Stimulated activated CD4-positive, alpha-beta T cell treated with anti-CD3 and anti-CD28 coated beads, TNF-alpha, amount 100 ng/mL, for 4 hours (primary cell): ENCODE results near the gene CLCF1.

Source experiments
- DNase-seq, 3 experiments: peaks; one replicate each; pipeline ENCODE4 v3.0.0-alpha.2; 2020; ENCODE audit warnings: low read depth in 3 of 3

CLCF1 gene

DNA sequence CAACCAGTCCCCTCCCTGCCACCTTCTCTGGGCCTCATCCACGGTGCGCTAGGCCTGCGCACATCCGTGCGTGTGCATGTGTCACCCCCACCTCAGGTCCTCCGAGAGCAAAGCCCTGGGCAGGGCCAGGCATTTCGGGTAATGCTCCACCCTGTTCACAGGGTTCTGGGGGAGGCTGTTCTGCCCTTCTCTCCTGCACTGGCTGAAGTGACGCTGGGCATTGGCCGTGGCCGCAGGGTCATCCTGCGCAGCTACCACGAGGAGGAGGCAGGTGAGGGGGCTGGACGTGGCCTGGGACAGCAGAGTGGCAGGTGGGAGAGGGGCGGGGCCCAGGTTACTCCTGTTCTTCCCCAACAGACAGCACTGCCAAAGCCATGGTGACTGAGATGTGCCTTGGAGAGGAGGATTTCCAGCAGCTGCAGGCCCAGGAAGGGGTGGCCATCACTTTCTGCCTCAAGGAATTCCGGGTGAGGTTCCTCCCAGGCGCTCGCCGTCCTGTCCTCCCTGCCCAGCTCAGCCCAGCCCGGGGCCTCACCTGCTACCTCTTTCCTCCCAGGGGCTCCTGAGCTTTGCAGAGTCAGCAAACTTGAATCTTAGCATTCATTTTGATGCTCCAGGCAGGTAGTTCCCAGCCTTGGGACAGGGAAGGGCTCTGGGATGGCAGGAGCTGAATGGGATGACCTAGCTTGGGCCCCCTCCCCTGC lies 22.3 kb upstream of the CLCF1 start:
- no peak for DNase-seq

GRCh38 chr11:67393990-67394389 lies 20.6 kb upstream of the CLCF1 start:
- no peak for DNase-seq

GRCh38 chr11:67393437-67393836 lies 20.0 kb upstream of the CLCF1 start:
- no peak for DNase-seq

GRCh38 chr11:67392183-67392715 lies 18.9 kb upstream of the CLCF1 start:
- DNase-seq: no peak

GRCh38 chr11:67391304-67392182 lies 18.1 kb upstream of the CLCF1 start, which contains the start of gene RAD9A:
Gene RAD9A (plus strand): TSS chr11:67391986. CDS start chr11:67392045, 59 bp downstream.
- peak; percentile 84 to 90 (median 88) for DNase-seq

GRCh38 chr11:67390947-67391303 lies 17.5 kb upstream of the CLCF1 start:
- DNase-seq: no peak

- peak in 1 of 3 experiments; percentile 41 for DNase-seq
Observed at GRCh38 chr11:67389477-67389876, 16.1 kb upstream of the CLCF1 start.

- no peak for DNase-seq
Observed at GRCh38 chr11:67387518-67387917, 14.1 kb upstream of the CLCF1 start.

DNA sequence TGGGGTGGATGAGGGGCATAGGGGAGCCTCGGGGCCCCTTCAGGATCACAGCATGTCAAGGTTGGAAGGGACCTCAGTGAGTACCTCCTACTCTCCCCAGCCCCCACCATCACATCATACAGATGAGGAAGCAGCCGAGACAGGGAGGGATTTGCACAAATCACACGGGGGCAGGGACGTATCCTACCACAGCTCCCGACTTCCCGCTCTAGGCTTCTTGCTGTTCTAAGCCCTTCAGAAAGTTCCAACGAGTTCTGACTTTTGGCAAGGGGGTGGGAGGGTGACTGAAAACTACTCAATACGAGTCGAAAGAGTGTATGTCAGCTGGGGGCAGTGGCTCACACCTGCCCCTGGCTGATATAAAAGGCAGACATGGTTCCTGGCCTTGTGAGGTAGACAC lies 13.7 kb upstream of the CLCF1 start:
- DNase-seq: no peak

GRCh38 chr11:67384851-67385366 lies 11.5 kb upstream of the CLCF1 start:
- DNase-seq: no peak

DNA sequence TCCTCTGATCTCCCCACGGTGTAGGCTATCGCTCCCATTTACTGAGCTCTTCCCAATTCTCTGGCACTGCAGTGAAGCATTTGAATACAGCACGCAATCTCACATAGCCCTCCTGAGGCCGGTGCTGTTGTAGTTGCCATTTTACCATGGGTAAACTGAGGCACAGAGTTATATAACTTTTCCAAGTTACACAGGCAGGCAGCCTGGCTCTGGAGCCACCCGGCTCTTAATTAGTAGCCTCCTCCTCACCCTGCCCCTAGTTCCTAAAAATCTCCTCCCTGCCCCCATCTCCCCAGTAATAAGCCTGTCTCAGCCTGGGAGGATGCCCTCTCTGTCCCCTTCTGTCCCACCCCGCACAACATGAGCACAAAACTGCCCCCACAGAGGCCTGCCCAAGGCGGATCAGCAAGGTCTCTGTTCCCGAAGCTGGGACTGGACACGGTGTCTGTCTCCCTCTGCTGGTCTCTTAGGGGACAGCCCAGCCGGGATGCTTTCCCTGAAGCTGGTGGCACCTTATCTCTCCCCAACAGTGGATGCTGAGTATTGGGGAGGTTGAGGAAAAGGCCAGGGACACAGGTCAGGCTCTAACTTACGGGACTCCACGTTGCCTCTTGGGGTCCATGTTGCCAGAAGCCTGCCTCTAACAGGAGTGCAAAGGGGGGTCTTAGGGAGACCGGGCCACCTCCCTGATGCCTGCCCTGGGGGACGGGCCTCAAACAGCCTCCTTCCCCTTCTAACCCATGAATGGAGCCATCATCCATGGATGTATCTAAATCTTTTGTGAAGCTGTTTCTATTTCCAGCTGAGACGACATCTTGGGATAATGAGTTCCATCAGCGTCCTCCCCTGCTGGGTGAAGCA lies 9.1 kb upstream of the CLCF1 start:
- DNase-seq: peak in 2 of 3 experiments; percentile 70 to 74

- no peak for DNase-seq
Observed at GRCh38 chr11:67381244-67381972, 8.0 kb upstream of the CLCF1 start.

DNA sequence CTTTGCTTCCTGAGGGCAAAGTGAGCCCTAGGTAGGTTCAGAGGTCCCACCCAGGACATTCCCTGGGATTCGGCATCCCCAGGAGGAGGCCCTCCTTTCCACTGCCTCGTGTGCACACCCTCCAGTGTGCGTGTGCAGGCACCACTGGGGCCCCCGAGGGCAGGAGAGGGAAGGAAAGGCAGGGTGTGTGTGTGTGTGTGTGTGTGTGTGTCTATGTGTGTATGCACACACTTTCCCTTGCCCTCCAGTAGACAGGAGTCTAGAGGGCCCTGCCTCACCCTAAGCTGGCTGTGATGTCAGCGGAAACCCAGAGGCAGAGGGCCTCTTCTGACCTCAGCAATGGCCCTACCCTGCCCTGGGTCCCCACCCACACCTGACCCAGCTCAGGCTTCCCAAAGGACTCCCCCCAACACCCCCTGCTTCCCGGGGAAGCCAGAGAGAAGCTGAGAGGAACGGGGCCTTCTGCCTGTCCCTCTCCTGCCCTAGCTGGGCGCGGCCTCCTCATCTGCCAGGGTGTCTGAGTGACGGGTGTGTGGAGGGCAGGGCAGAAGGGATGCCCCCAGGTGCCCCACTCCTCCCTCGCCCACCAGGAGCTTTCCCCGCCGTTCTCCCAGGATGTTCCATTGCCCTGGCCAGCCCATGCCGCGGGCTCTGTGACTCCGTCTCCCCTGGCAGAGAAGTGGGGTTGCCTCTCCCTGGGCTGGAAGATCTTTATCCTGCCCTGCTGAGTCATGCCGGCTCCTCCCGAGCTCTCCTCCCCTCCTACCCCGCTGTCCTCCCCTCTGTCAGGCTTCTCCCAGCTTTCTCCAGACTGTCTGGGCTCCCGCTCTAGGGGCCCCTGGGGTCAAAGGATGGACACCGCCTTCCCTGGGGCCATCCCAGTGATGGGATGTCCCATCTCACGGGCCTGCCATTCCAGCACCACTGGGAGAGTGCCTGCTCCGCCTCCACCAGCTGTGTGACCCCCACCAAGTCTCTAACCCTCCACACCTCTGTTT lies 6.0 kb upstream of the CLCF1 start:
- no peak for DNase-seq

GRCh38 chr11:67378544-67378943 lies 5.1 kb upstream of the CLCF1 start:
- no peak for DNase-seq

DNA sequence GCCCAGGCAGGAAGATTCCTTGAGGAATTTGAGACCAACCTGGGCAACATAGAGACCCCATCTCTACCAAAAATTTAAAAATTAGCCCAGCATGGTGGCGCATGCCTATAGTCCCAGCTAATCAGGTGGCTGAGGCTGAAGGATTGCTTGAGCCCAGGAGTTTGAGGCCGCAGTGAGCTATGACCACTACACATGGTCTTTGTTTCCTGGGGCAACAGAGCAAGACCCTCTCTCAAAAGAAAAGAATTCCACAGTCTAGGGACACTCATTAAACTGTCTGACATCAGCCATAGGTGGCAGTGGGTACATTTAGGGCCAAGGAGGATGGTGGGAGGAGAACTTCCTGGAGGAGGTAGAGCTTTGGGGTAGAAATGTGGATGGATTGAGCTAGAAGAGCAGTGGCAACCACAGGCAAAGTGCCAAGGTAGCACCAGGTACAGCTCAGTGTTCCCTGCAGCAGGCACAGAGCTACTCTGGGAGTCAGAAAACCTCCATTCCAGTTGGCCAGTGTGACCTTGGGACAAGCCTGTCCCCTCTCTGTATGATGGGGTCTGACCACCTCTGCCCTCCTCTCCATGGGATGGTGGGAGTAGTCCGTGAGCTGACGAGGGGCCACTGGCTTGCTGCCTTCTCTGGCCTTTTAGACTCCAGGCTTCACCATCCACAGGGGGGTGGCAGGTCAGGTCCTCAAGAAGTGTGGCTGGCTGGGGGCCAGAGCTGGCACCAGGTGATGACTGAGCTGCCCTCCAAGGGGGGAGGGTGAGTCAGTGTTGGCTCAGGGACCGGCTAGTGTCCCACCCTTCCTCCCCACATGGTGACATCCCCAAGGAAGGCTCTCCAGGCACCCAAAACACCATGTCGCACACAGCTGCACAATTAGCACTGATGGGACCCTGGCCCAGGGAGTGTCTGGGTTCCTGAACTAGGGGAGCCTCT lies 3.7 kb upstream of the CLCF1 start:
- DNase-seq: no peak

DNA sequence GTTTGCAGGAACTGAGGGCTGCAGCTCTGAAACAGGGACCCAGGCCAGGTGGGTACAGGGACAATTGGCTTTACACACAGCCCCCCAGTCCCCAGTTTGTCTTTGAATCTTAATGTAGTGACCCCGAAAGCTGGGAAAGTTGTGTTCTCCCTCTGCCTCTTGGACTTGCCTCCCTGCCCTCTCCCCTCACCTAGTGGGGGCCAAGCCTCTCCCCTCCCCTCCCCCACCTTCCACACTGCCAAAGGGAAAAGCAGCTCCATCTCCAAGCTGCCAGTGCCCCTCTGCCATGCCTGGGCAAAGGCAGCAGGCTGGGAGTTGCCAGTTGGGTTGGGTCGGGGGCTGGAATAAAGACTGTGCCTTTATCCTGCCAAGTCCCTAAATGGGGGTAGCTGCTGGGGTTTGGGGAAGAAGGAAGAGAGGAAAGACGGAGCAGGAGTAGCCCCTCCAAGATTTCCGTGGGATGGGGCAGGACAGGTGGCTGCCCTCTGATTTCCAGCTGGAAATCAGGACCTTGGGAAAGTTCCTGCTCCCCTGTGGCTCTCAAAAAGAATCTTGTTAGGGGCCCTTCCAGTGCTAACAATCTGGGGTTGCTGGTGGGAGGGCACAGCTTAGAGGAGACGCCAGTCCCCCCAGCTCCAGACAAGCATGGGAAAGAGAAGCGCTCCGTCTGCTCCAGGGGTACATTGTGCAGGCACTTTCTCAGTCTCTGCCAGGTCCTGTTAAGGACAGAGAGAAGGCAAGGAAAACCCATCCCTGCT lies 2.8 kb upstream of the CLCF1 start:
- DNase-seq: no peak

GRCh38 chr11:67375320-67376055 lies 2.1 kb upstream of the CLCF1 start:
- no peak for DNase-seq
